Erythroblast (primary cell): ENCODE results near the gene NTN3.
A peak's percentile ranks its signal among the peaks of the same experiment; 100 is the strongest.

Experiments used
- DNase-seq, 2 experiments: peaks; one replicate each; lab custom pipeline; 2025; lab: John Stamatoyannopoulos, UW
- GATA1 ChIP-seq: IDR thresholded peaks from 2 replicates; pipeline ENCODE4 v1.6.1; 2011; ENCODE audit warnings: low read depth, mild to moderate bottlenecking, control low read depth, low read length, moderate library complexity
- POLR2A ChIP-seq: IDR thresholded peaks from 2 replicates; pipeline ENCODE4 v1.6.1; 2011; ENCODE audit warnings: mild to moderate bottlenecking, low read length

Gene NTN3

DNA sequence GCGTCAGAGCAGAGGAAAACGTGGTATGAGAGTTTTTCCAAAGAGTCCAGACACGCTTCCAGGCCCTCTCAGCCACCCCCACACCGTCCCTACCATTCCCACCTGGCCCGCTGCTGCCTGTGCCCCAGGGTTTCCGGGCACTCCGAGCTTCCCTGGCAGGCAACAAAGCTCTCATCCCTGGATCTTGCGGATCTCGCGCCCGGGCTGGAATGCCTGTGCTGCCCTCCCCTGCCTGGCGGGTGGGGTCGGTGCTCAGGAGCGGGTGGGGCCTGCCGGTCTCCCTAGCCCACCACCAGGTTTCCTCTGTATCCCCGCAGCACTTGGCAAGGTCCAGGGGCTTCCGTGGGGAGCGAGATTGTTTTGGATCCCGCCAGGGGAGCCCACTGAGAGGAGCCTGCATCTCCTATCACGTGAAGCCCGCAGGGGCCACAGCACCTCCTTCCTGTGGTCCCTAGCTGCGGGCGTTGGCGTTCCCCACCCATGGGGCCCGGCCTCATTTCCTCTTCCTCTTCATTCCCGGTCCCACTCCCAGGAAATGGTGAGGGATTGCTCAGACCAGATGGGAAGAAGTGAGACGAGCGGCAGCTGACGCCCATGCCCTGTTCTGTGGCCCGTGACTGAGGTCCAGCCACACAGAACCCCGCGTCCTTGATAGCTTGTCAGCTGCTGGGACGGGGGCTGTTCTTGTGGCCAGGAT lies 14.9 kb downstream of the NTN3 start:
- TF ChIP-seq POLR2A, result no peak
- no peak for TF ChIP-seq GATA1
- no peak for DNase-seq

DNA sequence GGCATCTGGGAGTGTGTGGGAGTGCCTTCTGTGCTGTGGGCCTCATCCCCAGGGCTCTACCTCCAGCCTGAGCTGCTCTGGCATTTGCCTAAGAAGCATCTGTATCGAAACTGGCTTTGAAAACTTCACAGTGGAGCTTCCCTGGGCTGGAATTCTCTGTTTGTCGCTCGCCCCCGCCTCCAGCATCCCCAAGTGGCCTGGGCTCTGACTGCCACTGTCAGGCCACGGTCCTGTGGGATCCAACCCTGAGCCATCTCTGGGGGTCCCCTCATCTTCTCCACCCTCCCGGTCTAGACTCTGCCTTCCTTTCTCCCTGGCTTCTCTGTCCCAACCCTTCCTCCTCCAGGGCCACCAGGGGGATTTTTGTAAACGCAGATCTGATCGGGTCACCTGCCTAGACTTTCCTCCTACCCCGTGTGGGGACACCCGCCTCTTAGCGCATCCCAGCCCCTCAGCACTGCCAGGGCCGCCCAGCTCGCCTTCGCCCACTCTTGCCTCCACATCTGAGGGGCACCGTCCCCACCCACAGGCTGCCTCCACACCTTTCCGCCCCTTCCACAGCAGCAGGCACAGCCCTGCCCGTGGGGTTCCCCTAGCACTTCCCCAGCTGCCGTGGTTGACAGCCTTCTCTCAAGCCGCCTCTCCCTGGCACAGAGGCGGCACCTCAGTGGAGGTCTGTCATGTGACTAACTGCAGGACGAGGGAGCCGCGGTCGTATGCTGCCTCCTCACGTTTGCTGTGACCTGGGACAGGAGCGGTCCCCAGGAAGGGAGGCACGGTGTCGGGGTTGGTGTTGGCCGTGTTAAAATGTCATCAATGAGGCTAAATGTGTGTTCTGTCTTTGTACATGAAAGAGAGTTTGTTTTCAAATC lies 15.8 kb downstream of the NTN3 start:
- peak; percentile 79 to 83 for DNase-seq

DNA sequence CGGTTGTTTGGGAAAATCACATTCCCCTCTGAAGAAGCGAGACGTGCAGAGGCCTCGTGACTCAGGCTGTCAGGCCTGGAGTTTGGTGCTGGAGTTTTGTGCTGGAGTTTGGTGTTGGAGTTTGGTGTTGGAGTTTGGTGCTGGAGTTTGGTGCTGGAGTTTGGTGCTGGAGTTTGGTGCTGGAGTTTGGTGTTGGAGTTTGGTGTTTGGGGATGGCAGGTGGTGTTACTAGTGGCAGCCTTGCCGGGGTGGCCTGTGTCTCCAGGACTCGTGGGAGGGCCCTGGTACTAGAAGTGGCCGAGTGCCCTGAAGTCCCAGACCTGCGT lies 16.4 kb downstream of the NTN3 start:
- no peak for DNase-seq
- TF ChIP-seq POLR2A (no peak), GATA1 (no peak)

More for the DNA sequence above, 15.8 kb downstream of the NTN3 start:
- no peak for TF ChIP-seq POLR2A
- no peak for TF ChIP-seq GATA1

DNA sequence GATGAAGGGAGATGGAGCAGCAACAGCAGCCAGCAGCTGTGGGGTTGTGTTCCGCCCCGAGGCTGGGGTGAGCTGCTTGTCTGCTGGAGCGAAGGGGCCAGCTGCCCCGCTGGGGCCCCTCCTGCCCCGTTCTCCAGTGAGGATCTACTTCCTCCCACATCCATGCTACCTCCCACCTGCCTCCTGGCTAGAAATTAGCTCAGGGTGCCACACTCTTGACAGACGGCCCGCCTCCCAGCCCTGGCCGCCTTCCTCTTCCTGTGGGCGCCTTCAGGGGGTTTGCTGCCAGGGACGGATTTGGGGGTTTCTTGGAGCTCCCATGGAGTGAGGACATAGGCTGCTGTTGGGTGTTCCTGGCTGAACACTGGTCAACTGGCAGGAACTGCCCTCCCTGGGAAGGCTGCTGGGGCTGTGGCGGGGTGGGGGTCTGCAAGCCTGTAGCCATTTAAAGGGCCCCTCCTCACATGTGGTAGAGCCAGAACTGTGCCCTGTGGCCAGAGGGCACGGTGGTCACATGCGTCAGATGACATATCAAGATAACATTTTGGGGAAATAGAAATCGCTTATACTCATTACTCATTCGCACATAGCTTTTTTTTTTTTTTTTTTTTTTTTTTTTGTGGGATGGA lies 16.9 kb downstream of the NTN3 start:
- TF ChIP-seq POLR2A, result no peak
- no peak for TF ChIP-seq GATA1

DNA sequence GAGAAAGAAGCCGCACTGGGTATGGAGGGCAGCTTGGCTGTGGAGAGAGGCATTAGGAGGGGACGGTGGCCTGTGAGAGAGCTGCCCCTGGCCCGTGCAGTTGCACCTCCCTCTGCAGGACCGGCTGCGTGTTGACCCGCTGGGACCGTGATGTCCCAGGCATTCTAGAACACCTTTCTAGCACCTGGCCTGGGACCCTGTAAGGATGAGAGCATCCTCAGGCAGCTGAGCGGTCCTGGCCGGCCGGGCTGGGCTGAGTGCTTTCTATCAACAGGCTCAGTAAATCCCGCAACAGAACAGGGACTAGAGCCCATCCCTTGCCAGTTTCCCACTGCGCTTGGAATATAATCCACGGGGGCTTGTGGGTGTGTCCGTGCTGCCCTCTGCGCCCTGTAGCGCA lies 18.5 kb downstream of the NTN3 start:
- DNase-seq, result no peak
- TF ChIP-seq GATA1, result no peak
- TF ChIP-seq POLR2A, result no peak

More for the DNA sequence above, 16.9 kb downstream of the NTN3 start:
- no peak for DNase-seq

DNA sequence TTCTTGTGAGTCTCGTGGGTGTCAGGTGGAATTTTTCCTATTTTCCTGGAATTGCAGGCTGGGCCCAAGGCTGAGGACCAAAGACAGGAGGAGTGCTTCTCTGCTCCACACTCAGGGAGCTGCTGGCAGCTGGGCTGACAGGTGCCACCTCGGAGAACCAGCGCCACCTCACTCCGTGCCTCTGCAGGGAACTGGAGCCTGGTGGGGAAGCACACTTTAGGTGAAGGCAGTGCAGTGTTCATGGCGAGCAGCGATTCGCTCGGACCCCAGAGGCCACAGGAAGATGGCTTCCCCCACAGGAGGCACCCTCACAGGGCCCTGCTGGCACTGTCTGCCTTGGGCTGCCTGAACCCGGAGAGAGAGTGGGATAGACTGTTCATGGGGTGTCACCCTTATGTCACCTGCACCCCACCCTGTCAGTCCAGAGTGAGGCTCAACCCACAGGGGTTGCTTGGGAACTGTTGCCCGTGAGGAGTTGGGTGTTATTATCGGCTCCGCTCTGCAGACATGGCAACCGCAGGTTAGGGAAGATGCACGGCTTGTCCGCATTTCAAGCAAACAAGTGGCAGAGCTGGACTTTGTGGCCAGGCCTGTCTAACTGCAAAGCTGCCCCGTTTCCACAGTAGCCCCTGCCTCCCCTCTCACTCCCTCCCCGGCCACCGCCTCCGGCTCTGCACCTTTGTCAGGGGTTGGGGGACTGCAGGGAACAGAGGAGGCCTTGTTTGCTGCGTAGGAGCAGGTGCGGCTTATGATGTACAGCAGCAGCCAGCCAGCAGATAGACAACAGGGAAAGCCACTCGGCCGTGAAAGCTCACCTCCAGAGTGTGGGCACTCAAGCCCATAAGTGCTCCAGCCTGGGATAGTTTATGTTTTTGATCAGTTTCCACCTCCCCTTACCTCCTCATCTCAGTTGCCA lies 19.4 kb downstream of the NTN3 start:
- DNase-seq, result no peak
- TF ChIP-seq POLR2A, result no peak
- no peak for TF ChIP-seq GATA1

DNA sequence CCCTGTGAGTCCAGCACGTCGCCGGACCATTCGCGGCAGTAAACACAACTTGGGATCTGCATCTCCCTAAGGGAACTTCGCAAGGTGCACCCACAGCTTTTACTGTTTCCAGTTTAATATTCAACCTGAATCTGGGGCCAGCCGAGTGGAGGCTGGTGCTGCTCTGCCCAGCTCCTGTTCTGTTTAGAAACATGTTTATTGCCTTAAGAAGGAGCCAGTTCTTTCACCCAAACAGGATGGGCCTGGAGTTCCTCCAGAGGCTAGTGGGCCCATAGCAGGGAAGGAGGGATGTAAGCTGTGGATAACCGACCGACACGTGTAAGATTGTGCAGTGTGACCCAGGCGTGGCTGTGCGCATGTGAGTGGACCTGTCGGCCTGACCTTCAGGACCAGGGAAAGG lies 21.2 kb downstream of the NTN3 start:
- DNase-seq, result no peak
- TF ChIP-seq POLR2A (no peak), GATA1 (no peak)

DNA sequence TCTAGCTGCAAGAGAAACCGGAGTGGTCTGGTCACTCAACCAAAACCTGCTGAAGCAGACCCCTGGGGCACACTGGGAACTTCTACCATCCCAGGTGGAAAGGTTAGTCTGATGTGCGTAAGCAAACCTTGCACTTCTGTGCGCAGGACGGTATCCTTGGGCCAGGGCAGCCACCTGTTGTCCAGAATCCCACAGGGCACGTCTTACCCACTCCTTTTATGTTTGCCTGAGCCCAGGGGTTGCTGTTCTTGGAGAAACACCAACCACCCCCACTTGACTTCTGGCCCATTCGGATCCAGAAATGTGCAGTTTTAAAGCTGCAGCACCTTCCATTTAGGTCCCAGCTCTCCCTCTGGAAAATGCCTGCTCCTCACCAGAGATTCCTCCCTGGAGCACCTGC lies 22.5 kb downstream of the NTN3 start:
- TF ChIP-seq GATA1, result no peak
- no peak for TF ChIP-seq POLR2A
- DNase-seq, result no peak

DNA sequence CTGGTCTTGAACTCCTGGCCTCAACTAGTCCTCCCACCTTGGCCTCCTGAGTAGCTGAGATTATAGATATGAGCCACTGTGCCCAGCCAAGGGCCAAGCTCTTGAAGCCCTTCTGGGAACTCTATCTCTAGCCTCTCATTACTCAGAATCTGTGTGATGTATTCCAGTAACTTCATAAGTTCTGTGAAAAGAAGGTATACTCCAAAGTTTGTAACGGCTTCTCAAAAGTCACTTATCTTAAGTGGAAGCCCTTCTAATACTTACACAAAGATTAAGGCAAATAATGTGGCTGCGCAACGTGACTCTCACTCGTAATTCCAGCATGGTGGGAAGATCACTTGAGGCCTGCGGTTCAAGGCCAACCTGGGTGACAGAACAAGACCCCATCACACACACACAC lies 23.5 kb downstream of the NTN3 start:
- DNase-seq, result peak in 1 of 2 experiments; percentile 39
- no peak for TF ChIP-seq GATA1
- no peak for TF ChIP-seq POLR2A

DNA sequence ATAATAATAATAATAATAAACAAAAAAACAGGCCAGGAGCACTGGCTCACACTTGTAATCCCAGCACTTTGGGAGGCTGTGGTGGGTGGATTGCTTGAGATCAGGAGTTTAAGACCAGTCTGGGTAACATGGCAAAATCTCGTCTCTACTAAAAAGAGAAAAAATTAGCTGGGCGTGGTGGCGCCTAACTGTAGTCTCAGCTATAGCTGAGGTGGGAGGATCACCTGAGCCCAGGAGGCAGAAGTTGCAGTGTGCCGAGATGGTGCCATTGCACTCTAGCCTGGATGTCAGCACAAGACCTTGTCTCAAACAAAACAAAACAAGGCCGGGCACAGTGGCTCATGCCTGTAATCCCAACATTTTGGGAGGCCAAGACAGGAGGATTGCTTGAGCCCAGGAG lies 23.9 kb downstream of the NTN3 start:
- DNase-seq, result no peak
- TF ChIP-seq POLR2A (no peak), GATA1 (no peak)

DNA sequence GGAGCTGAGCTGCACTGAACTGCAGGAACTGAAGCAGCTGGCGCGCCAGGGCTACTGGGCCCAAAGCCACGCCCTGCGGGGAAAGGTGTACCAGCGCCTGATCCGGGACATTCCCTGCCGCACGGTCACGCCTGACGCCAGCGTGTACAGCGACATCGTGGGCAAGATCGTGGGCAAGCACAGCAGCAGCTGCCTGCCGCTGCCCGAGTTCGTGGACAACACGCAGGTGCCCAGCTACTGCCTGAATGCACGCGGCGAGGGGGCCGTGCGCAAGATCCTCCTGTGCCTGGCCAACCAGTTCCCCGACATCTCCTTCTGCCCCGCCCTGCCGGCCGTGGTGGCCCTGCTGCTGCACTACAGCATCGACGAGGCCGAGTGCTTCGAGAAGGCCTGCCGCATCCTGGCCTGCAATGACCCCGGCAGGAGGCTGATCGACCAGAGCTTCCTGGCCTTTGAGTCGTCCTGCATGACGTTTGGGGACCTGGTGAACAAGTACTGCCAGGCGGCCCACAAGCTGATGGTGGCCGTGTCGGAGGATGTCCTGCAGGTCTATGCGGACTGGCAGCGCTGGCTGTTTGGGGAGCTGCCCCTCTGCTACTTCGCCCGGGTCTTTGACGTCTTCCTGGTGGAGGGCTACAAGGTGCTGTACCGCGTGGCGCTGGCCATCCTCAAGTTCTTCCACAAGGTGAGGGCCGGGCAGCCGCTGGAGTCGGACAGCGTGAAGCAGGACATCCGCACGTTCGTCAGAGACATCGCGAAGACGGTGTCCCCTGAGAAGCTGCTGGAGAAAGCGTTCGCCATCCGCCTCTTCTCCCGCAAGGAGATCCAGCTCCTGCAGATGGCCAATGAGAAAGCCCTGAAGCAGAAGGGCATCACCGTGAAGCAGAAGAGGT lies 25.4 kb downstream of the NTN3 start:
- TF ChIP-seq POLR2A (no peak), GATA1 (no peak)
- DNase-seq, result no peak

DNA sequence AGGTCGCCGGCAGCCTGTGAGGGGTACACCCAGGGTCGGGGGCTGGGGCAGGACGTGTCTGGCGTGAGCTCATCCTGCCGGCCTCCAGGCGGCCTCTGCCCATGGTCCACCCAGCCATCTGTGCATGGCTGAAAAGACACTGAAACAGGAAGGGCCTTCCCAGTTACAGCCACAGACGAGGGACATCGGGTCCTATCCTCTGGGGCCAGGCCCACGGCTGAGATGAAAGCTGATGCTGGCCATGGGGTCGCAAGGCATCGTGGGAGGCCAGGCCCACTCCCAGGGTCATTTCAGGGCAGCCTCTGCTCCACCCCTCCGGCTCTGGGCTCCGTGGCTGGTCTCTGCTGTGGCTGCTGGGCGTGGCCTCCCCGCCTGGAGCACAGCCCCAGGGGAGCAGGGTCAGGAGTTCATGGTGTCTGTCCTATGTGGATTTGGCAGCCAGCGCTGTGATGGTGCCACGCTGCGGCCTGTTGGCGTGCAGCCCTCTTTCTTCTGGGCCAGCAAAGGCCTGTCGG lies 26.1 kb downstream of the NTN3 start:
- peak; percentile 56 to 61 for DNase-seq
- TF ChIP-seq POLR2A (no peak), GATA1 (no peak)
